ENCODE data around the gene ANKRD33B.
"Not testable (repeated sequence)": the region's sequence is repeated elsewhere in the genome, so short reads cannot be mapped to it uniquely, and the experiment has no call there.

ANKRD33B gene

DNA sequence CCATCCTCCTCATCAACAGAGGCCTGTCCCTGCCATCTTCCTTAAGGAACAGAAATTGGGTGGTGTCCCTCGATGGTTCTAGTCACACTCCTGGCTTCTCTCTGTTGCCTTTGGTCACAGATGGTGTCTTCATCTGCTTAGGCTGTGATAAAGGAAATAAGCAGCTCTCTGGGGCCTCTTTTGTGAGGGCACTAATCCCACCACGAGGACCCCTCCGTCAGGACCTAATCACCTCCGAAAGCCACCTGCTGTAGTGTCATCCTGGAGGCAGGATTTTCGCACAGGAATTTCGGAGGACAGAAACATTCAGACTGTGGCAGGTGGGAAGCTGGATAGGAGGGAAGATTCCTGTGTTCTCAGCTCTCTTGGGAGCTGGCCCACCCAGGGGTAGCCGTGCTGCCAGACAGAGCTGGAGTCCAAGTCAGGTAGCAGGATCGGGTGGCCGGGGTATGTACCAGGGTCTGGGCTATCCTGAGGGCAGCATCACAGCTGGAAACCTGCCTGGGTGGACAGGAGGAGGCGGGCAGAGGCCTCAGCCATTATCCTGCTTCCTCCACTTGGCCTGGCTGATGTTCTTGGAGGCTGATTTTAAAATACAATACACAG is 59.5 kb downstream of the ANKRD33B start:
- DNase-seq (ENCODE audit: low spot score in 2 of 2) = no peak
- Histone ChIP-seq H3K4me1 (peaks cover 3% of the 10 kb centered on the region; the same call in 1 of the 2 replicates), H3K27me3 (ENCODE audit: low read depth) (no peaks in the 10 kb centered on the region), H3K36me3 (replicated peaks) (0 out of 2 replicates have a peak, but pooled peaks cover 2% of the 10 kb centered on the region), H3K9me3 (no peaks in the 10 kb centered on the region), H3K4me3 (no peak overlapping the region)
- in situ Hi-C loops (cut with MboI; ENCODE audit: low sequenced_read_pairs) = no loop called here

DNA sequence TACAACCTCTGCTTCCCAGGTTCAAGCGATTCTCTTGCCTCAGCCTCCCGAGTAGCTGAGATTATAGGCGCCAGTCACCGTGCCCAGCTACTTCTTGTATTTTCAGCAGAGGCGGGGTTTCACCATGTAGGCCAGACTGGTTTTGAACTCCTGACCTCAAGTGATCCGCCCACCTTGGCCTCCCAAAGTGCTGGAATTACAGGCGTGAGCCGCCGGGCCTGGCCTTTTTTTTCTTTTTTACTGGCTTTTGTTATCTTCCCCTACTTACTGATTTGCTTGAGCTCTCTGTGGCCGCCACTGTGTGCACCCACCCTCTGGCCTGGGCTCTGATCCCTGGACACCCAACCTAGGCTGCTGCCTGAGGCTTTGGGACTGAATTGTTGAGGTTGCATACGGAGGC is 60.3 kb downstream of the ANKRD33B start:
- in situ Hi-C loops (cut with MboI; ENCODE audit: low sequenced_read_pairs) = no loop called here
- Histone ChIP-seq H3K36me3 (replicated peaks) (0 out of 2 replicates have a peak, but pooled peaks cover 2% of the 10 kb centered on the region), H3K27me3 (ENCODE audit: low read depth) (no peaks in the 10 kb centered on the region), H3K4me3 (no peak overlapping the region), H3K9me3 (no peaks in the 10 kb centered on the region), H3K4me1 (peaks cover 3% of the 10 kb centered on the region; the same call in 1 of the 2 replicates)
- no peak for DNase-seq (ENCODE audit: low spot score in 2 of 2)

DNA sequence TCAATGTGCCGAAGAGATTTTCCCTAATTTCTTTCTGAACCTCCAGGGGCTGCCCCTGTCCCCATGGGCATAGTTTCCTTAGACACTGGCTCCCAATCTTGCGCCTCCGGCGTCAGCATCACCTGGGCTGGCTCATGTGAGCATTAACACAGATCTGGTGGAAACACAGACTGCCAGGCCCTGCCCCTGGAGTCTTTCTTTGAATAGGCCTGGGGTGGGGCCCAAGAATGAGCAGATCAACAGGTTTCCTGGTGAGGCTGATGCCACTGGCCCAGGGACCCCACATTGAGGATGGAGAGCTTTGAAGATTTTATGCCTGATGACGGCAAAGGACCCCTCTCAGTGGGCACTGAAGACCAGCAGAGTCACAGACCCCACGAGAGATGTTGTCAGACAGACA is 60.8 kb downstream of the ANKRD33B start:
- H3K4me1 ChIP-seq = peaks cover 3% of the 10 kb centered on the region; the same call in 1 of the 2 replicates
- DNase-seq (ENCODE audit: low spot score in 2 of 2) = no peak
- in situ Hi-C loops (cut with MboI; ENCODE audit: low sequenced_read_pairs) = loop anchor here (5.0 kb wide), 1 partner anchor 172 kb away; no protein-coding TSS in a partner anchor
- no peaks in the 10 kb centered on the region for H3K9me3 ChIP-seq
- H3K4me3 ChIP-seq = no peak overlapping the region
- no peaks in the 10 kb centered on the region for H3K27me3 ChIP-seq (ENCODE audit: low read depth)
- H3K36me3 ChIP-seq (replicated peaks) = 0 out of 2 replicates have a peak, but pooled peaks cover 2% of the 10 kb centered on the region

DNA sequence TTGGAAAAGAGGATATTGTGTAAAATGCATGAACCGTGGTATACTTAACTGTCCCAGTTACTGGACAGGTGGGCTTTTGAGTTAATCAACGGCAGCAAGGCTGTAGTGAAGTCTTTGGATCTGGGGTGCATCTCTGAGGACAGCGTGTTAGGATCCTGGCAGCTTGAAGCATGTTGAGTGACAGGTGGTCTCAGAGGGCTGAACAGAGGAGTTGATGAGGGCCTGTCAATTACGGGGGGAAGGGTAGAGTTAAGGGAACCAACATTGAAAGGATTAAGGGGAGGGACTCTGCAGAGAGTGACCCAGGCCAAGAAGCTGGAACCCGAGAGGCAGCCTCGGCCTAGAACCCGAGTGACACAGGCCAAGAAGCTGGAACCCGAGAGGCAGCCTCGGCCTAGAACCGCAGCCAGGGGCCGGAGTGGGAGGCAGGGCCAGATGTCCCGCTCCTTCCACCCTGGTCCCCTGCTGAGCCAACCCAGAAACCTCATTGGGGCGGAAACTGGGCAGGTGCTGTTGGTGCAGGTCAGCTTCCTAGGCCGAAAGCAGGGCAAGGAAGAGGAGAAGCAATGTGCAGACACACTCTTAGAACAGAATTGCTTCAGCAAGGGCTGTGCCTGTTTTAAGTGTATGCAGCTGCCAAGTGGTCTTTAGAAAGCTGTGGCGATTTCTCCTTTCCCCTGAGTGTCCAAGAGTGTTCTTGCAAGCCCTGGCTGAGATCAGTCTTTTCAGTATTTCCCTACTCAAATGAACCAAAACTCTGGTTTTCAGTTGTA is 62.0 kb downstream of the ANKRD33B start:
- DNase-seq (ENCODE audit: low spot score in 2 of 2) = no peak
- Histone ChIP-seq H3K27me3 (ENCODE audit: low read depth) (no peaks in the 10 kb centered on the region), H3K4me1 (peaks cover 3% of the 10 kb centered on the region; the same call in 1 of the 2 replicates), H3K4me3 (no peak overlapping the region), H3K9me3 (no peaks in the 10 kb centered on the region), H3K36me3 (replicated peaks) (0 out of 2 replicates have a peak, but pooled peaks cover 2% of the 10 kb centered on the region)
- in situ Hi-C loops (cut with MboI; ENCODE audit: low sequenced_read_pairs) = loop anchor here (5.0 kb wide), 1 partner anchor 174 kb away; no protein-coding TSS in a partner anchor

DNA sequence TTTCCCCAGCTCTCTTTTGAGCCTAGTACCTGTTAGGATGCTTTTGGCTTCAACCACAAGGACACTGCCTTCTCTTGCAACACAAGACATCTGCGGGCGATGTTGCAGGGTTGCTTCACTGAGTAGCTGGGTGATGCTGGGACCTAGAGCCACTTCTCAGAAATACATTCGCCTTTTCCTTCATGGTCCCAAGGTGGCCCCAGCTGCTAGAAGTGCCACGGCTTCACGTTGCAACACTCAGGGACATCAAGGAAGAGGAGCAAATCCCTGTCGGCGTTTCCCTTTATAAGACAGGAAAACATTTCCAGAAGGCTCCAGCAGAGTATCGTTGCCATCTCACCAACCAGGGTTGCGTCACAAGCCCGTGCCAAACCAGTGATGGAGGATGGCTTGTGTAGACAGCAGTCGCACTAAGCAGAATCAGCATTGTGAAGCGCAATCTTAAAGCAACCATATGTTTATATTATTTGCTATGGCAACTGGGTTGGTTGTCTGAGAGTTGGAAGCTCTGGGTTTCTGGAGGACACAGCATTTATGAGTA is 62.7 kb downstream of the ANKRD33B start:
- H3K9me3 ChIP-seq = no peaks in the 10 kb centered on the region
- H3K4me1 ChIP-seq = peaks cover 3% of the 10 kb centered on the region; the same call in 1 of the 2 replicates
- peak; percentile 16 to 35 for DNase-seq (ENCODE audit: low spot score in 2 of 2)
- no peak overlapping the region for H3K4me3 ChIP-seq
- 0 out of 2 replicates have a peak, but pooled peaks cover under 1% of the 10 kb centered on the region for H3K36me3 ChIP-seq (replicated peaks)
- H3K27me3 ChIP-seq (ENCODE audit: low read depth) = no peaks in the 10 kb centered on the region
- in situ Hi-C loops (cut with MboI; ENCODE audit: low sequenced_read_pairs) = loop anchor here (5.0 kb wide), 1 partner anchor 174 kb away; no protein-coding TSS in a partner anchor

DNA sequence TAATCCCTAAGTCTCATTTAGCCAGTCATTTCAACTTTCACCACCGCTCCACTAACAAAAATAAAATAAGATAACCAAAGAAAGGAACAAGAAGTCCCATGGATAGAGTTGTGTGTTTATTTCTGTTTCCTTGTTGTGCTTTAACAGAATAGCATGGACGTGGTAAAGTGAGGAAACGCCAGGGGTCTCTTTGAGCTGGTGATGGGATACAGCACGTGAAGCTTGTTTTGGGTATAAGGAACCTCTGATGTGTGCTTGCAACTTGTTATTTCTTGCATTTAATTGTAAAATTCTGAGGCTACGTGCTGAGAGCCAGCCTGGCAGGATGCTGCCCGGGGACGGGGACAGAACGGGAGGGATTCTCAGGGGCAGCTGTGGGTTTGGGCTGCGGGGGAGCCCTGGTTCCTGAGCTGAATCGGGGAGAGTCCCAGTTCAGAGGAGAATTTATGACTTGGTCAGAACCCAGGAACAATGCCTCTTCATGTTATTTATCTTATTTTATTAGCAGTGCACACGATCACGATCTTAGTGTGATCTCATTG is 63.4 kb downstream of the ANKRD33B start:
- Histone ChIP-seq H3K36me3 (replicated peaks) (no peaks in the 10 kb centered on the region), H3K4me3 (peak overlapping the region; percentile 12), H3K27me3 (ENCODE audit: low read depth) (no peaks in the 10 kb centered on the region), H3K4me1 (peaks cover 3% of the 10 kb centered on the region; the same call in 1 of the 2 replicates), H3K9me3 (no peaks in the 10 kb centered on the region)
- in situ Hi-C loops (cut with MboI; ENCODE audit: low sequenced_read_pairs) = loop anchor here (5.0 kb wide), 1 partner anchor 175 kb away; no protein-coding TSS in a partner anchor
- peak; percentile 5 to 20 for DNase-seq (ENCODE audit: low spot score in 2 of 2)

DNA sequence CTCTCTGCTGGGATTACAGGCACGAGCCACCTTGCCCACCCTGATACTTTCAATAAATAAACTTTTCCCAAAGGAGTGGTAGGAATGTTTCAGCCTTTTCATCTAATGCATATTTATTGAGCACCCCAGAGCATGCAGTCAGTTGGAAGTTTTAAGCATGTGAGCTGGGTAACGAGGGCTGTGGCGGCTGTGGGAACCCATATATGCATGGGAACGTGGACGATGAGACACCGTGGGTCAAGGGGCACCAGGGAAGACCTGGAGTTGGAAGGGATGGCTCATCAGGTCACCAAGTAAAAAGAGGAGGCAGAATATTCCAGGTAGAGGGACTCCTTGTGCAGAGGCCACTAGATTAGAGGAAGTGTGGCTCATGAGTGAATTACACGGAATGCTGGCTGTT is 64.7 kb downstream of the ANKRD33B start:
- no peak for DNase-seq (ENCODE audit: low spot score in 2 of 2)
- Histone ChIP-seq H3K4me1 (peaks cover 3% of the 10 kb centered on the region; the same call in 1 of the 2 replicates), H3K9me3 (no peaks in the 10 kb centered on the region), H3K36me3 (replicated peaks) (no peaks in the 10 kb centered on the region), H3K27me3 (ENCODE audit: low read depth) (no peaks in the 10 kb centered on the region), H3K4me3 (no peak overlapping the region)
- in situ Hi-C loops (cut with MboI; ENCODE audit: low sequenced_read_pairs) = loop anchor here (5.0 kb wide), 1 partner anchor 176 kb away; no protein-coding TSS in a partner anchor

DNA sequence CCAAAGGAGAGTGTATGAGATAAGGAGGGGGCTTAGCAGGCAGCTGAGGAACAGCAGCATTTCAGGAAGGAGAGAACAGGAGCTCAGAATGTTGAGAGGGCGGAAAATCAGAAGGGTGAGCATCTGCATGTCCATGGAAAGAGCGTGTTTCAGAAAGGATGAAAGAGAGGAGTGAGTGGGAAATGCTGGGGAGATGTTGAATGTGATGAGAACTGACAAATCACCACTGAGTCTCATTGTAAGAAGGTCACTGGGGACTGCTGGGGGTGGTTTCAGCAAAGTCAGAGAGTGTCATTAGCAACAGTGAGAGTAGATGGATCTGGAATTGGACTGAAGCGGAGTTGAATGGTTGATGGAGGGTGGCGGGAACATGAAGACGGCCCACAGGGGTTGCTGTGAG is 65.8 kb downstream of the ANKRD33B start:
- in situ Hi-C loops (cut with MboI; ENCODE audit: low sequenced_read_pairs) = loop anchor here (5.0 kb wide), 1 partner anchor 177 kb away; no protein-coding TSS in a partner anchor
- Histone ChIP-seq H3K4me1 (peaks cover 3% of the 10 kb centered on the region; the same call in 1 of the 2 replicates), H3K9me3 (no peaks in the 10 kb centered on the region), H3K4me3 (no peak overlapping the region), H3K36me3 (replicated peaks) (no peaks in the 10 kb centered on the region), H3K27me3 (ENCODE audit: low read depth) (no peaks in the 10 kb centered on the region)
- no peak for DNase-seq (ENCODE audit: low spot score in 2 of 2)

DNA sequence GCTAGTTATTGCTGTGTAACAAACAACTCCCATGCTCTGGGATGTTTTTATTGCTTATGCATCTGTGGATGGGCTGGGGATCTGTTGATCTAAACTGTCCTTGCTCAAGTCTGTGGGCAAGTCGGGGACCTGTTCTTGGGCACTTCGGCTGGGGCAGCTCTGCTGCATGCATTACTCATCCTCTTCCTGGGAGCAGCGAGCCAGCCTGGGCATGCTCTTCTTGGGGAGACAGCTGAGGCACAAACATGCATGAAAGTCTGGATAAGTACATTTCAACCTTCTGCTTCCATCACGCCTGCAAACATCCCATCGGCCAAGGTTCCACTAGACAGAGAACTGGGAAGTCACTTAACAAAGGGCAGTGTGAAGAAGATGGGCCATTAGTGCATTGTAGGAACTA is 66.3 kb downstream of the ANKRD33B start:
- DNase-seq (ENCODE audit: low spot score in 2 of 2) = no peak
- H3K4me1 ChIP-seq = peaks cover 3% of the 10 kb centered on the region; the same call in 1 of the 2 replicates
- no peaks in the 10 kb centered on the region for H3K36me3 ChIP-seq (replicated peaks)
- H3K9me3 ChIP-seq = no peaks in the 10 kb centered on the region
- no peaks in the 10 kb centered on the region for H3K27me3 ChIP-seq (ENCODE audit: low read depth)
- in situ Hi-C loops (cut with MboI; ENCODE audit: low sequenced_read_pairs) = no loop called here
- no peak overlapping the region for H3K4me3 ChIP-seq

DNA sequence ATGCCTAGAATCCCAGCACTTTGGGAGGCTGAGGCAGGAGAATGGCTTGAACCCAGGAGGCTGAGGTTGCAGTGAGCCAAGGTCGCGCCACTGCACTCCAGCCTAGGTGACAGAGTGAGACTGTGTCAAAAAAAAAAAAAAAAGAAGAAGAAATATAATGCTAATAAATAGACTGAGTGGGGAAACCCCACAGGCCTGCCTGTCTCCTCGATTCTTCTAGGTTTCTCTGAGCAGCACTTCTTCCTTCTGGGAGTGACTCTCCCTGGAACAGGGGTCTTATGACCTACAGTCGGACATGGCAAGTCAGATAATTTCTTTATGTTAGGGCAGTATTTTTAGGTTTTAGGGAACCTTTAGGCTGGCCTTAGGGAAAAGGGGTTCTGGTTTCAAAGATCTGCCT is 66.9 kb downstream of the ANKRD33B start:
- H3K27me3 ChIP-seq (ENCODE audit: low read depth); H3K9me3 ChIP-seq; H3K36me3 ChIP-seq (replicated peaks); in situ Hi-C loops (cut with MboI; ENCODE audit: low sequenced_read_pairs); H3K4me1 ChIP-seq; H3K4me3 ChIP-seq; DNase-seq (ENCODE audit: low spot score in 2 of 2): not testable (repeated sequence)

DNA sequence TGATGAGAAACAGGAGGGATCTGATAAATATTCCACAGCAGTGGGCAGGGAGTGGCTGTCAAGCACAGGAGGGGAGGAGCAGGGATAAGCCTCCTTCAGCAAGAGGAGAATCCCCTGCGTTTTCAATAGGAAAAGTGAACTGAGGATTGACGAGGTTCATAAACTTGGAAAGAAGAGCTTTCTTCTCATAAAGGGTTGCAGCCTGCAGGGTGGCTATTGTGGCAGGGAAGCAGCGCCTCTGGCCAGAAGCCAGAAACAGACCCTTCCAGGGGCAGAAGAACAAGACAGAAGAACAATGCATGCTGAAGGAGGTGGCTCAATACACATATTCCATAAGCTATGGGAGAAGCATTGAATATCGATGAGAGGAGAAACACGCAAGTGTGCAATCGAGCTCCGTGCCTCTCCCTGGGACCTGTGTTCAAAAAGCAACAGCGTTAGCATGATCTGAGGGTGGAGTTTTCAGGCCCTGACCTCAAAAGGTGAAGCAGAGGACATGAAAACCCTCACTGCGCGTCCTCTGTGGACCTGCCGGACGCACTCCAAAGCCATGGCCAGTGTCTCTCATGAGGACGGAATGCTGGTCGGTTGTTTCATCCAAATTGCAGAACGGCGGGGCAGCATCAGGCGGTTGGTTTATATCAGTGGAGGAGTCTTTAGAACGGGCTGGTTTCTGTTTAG is 67.6 kb downstream of the ANKRD33B start:
- DNase-seq (ENCODE audit: low spot score in 2 of 2) = peak in 1 of 2 experiments; percentile 31

DNA sequence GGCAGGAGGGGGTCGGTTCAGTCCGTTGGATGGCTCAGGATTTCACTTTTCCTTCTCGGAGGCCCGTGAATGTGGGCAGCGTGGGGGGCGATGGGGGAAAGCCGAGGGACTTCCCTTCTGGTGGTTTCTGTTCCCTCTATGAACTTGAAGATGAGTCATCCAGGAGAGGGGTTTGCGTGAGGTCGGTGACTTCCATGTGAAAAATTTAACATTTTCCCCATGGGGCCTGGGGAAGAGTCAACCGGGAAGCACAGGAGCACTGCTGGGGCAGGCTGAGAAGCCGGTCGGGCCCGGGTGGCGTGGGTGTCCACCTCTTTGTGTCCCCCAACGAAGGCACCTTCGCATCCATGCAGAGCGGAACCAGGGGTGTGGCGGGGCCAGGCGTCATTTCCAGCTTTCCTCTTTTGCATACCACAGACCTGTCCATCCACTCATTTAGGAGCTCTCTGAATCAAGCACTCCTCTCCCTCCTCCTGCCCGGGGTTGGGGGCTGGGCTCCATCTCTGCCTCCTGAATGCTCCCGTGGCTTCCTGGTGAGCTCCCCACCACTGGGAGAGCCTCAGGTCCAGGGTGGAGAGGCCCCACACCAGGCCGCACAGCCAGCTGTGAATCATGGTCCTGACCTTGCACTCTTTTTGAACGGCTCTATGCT is 68.4 kb downstream of the ANKRD33B start:
- no peak overlapping the region for H3K4me3 ChIP-seq
- no peaks in the 10 kb centered on the region for H3K27me3 ChIP-seq (ENCODE audit: low read depth)
- in situ Hi-C loops (cut with MboI; ENCODE audit: low sequenced_read_pairs) = no loop called here
- no peak for DNase-seq (ENCODE audit: low spot score in 2 of 2)
- H3K36me3 ChIP-seq (replicated peaks) = no peaks in the 10 kb centered on the region
- no peaks in the 10 kb centered on the region for H3K4me1 ChIP-seq
- H3K9me3 ChIP-seq = no peaks in the 10 kb centered on the region

More for the DNA sequence above, 67.6 kb downstream of the ANKRD33B start:
- Histone ChIP-seq H3K4me3 (no peak overlapping the region), H3K27me3 (ENCODE audit: low read depth) (no peaks in the 10 kb centered on the region), H3K9me3 (no peaks in the 10 kb centered on the region), H3K36me3 (replicated peaks) (no peaks in the 10 kb centered on the region), H3K4me1 (peaks cover 3% of the 10 kb centered on the region; the same call in 1 of the 2 replicates)
- in situ Hi-C loops (cut with MboI; ENCODE audit: low sequenced_read_pairs) = no loop called here

Data from HAP-1 (cell line).